B cell (primary cell): ENCODE measurements around the gene HBZ. TPM values are rescaled to one million over a fixed set of nuclear protein-coding genes. Genes with fewer than 3 reads are reported as not detected.

Experiments used
- ATAC-seq: fragments of 200-7000 bp; cut with Tn5 transposase; one replicate; pipeline ENCODE4 v1.10.0; 2021; ENCODE audit warnings: low read depth, mild to moderate bottlenecking, moderate number of reproducible peaks, moderate library complexity
- CTCF ChIA-PET: fragments of 350-600 bp; sonication (Branson Sonifier 250); formaldehyde crosslinking; loops from one replicate; lab custom pipeline; 2021; ENCODE audit warnings: antibody characterized with exemption, inconsistent platforms; lab: Charles Lee
- POLR2A ChIA-PET: fragments of 350-600 bp; sonication (Branson Sonifier 250); formaldehyde crosslinking; loops from one replicate; lab custom pipeline; 2021; ENCODE audit warnings: antibody characterized with exemption; lab: Charles Lee
- DNase-seq: peaks from one replicate; pipeline ENCODE4 v3.0.0; 2013
- H2AFZ ChIP-seq: 2 replicates; pipeline ENCODE4 v1.6.1; 2012; ENCODE audit warnings: mild to moderate bottlenecking, low read depth, low read length; ENCODE audit not compliant: insufficient read depth, poor library complexity, severe bottlenecking
- H3K27ac ChIP-seq, 2 donors: 1 replicate in 1 of 2; 2 replicates in 1 of 2; pipeline ENCODE4 v1.5.1; 2012 to 2013; ENCODE audit warnings: low read length in 2 of 2, mild to moderate bottlenecking in 2 of 2, moderate library complexity in 1 of 2
- H3K27me3 ChIP-seq, 4 experiments: fragments of 200-600 bp in 1 of 4; sonication (generic) in 1 of 4; replicated peaks in 1 of 4; 1 replicate in 2 of 4; 2 replicates in 2 of 4; pipeline versions ENCODE4 v1.6.1 to v1.7.0; 2013 to 2016; ENCODE audit warnings: low read length in 3 of 4, mild to moderate bottlenecking in 2 of 4, mixed read lengths in 1 of 4, moderate library complexity in 1 of 4; ENCODE audit not compliant: insufficient read depth in 4 of 4, control insufficient read depth in 3 of 4; ENCODE audit errors: control extremely low read depth in 1 of 4
- H3K36me3 ChIP-seq, 2 experiments: replicated peaks in 1 of 2; 1 replicate in 1 of 2; 2 replicates in 1 of 2; pipeline versions ENCODE4 v1.6.1 to v1.7.1; 2013; ENCODE audit warnings: low read length in 1 of 2; ENCODE audit not compliant: insufficient read depth in 2 of 2, control insufficient read depth in 1 of 2; ENCODE audit errors: control extremely low read depth in 1 of 2, extremely low read depth in 1 of 2
- H3K4me1 ChIP-seq, 2 donors: fragments of 200-600 bp in 1 of 2; sonication (generic) in 1 of 2; 1 replicate in 1 of 2; 2 replicates in 1 of 2; pipeline versions ENCODE4 v1.5.1 to v1.6.1; 2013 to 2017; ENCODE audit warnings: low read length in 2 of 2; ENCODE audit not compliant: control insufficient read depth in 2 of 2, insufficient read depth in 2 of 2
- H3K4me2 ChIP-seq: replicated peaks from 2 replicates; pipeline ENCODE3; 2012; ENCODE audit warnings: mild to moderate bottlenecking, low read depth, low read length; ENCODE audit not compliant: poor library complexity, severe bottlenecking
- H3K4me3 ChIP-seq, 5 experiments: fragments of 200-600 bp in 1 of 5; sonication (generic) in 1 of 5; 1 replicate in 3 of 5; 2 replicates in 2 of 5; pipeline versions ENCODE4 v1.5.1 to v1.7.0; 2011 to 2016; ENCODE audit warnings: low read length in 4 of 5, mild to moderate bottlenecking in 4 of 5, low read depth in 2 of 5, control low read depth in 1 of 5, moderate library complexity in 1 of 5; ENCODE audit not compliant: insufficient read depth in 1 of 5; ENCODE audit errors: control extremely low read depth in 1 of 5, extremely low read depth in 1 of 5
- H3K79me2 ChIP-seq: fragments of 200-600 bp; sonication (generic); one replicate; pipeline ENCODE4 v1.6.0; 2016; ENCODE audit warnings: low read length; ENCODE audit not compliant: control insufficient read depth, insufficient read depth
- H3K9ac ChIP-seq: fragments of 200-600 bp; sonication (generic); 2 replicates; pipeline ENCODE4 v1.6.1; 2017; ENCODE audit warnings: mild to moderate bottlenecking, low read length, moderate library complexity
- H3K9me3 ChIP-seq, 3 donors: one replicate each; pipeline versions ENCODE4 v1.6.1 to v1.7.1; 2013; ENCODE audit warnings: low read length in 2 of 3; ENCODE audit not compliant: control insufficient read depth in 2 of 3, insufficient read depth in 1 of 3; ENCODE audit errors: control extremely low read depth in 1 of 3
- H4K20me1 ChIP-seq: 2 replicates; pipeline ENCODE4 v1.6.0; 2012; ENCODE audit warnings: mild to moderate bottlenecking, low read length; ENCODE audit not compliant: insufficient read depth, control insufficient read depth, poor library complexity, severe bottlenecking
- H3K27ac Mint-ChIP-seq: one replicate; pipeline ENCODE4 v1.8.0; 2021; ENCODE audit warnings: mixed read lengths
- H3K27me3 Mint-ChIP-seq: one replicate; pipeline ENCODE4 v1.8.0; 2021; ENCODE audit warnings: mixed read lengths
- H3K4me1 Mint-ChIP-seq: one replicate; pipeline ENCODE4 v1.8.0; 2021; ENCODE audit warnings: mixed read lengths
- H3K4me3 Mint-ChIP-seq: one replicate; pipeline ENCODE4 v1.8.0; 2021; ENCODE audit warnings: mixed read lengths
- H3K9me3 Mint-ChIP-seq: one replicate; pipeline ENCODE4 v1.8.0; 2022; ENCODE audit warnings: mixed read lengths; ENCODE audit not compliant: insufficient read depth
- EZH2 ChIP-seq: IDR thresholded peaks from 2 replicates; pipeline ENCODE4 v1.6.1; 2012; ENCODE audit warnings: borderline replicate concordance, low read depth, mild to moderate bottlenecking, moderate library complexity, low read length; ENCODE audit not compliant: insufficient read depth, poor library complexity, severe bottlenecking
- WGBS: methylation state at CpG from one replicate; pipeline ENCODE4 v1.1.5; 2013; ENCODE audit warnings: missing lambda C conversion rate; ENCODE audit not compliant: insufficient coverage; 5-methylcytosine and 5-hydroxymethylcytosine counted together
- intact Hi-C: fragments of 100-400 bp; cut with micrococcal nuclease; formaldehyde crosslinking; loops from one replicate; pipeline ENCODE4 v1.10.0; 2022
- polyA plus RNA-seq: library from polyadenylated mRNA; depleted of rRNA; stranded (reverse); fragments of >200 nt; gene quantifications from 2 replicates; pipeline ENCODE4 v1.2.3, GENCODE V29; 2012
- total RNA-seq, 2 donors: library from RNA; stranded (reverse); fragments of 120-200 nt in 1 of 2; gene quantifications; 1 replicate in 1 of 2; 2 replicates in 1 of 2; pipeline versions ENCODE4 v1.2.3 to v1.2.4, GENCODE V29; 2013 to 2022
- TF ChIP-seq, protein P1 (sequence below): fragments of 200-600 bp; IDR thresholded peaks from one replicate; pipeline ENCODE4 v1.8.0; 2022; ENCODE audit warnings: antibody characterized with exemption, mild to moderate bottlenecking

HBZ gene
- total and polyA plus RNA-seq, 2 donors (not counting 1 experiment from before 2014, with no cell fraction given) = not detected

- ChIA-PET CTCF (interaction anchor here (0.6 kb wide), 1 partner anchor 33 kb away, joined by 4 read pairs; no protein-coding TSS in a partner anchor), POLR2A (no interaction called here)
- TF ChIP-seq, protein P1, sequence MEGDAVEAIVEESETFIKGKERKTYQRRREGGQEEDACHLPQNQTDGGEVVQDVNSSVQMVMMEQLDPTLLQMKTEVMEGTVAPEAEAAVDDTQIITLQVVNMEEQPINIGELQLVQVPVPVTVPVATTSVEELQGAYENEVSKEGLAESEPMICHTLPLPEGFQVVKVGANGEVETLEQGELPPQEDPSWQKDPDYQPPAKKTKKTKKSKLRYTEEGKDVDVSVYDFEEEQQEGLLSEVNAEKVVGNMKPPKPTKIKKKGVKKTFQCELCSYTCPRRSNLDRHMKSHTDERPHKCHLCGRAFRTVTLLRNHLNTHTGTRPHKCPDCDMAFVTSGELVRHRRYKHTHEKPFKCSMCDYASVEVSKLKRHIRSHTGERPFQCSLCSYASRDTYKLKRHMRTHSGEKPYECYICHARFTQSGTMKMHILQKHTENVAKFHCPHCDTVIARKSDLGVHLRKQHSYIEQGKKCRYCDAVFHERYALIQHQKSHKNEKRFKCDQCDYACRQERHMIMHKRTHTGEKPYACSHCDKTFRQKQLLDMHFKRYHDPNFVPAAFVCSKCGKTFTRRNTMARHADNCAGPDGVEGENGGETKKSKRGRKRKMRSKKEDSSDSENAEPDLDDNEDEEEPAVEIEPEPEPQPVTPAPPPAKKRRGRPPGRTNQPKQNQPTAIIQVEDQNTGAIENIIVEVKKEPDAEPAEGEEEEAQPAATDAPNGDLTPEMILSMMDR = no peak
- no peak for TF ChIP-seq EZH2
- intact Hi-C loops = no loop called here
- H3K4me3 Mint-ChIP-seq = peak overlapping the region; percentile 48
- H3K4me1 Mint-ChIP-seq = peaks cover 9% of the 10 kb centered on the region
- DNase-seq (no peak), ATAC-seq (no peak)
- WGBS = 86% methylated on average over 4 of the region's 10 CpGs
- H3K36me3 ChIP-seq = no peaks in the 10 kb centered on the region
- peaks cover 27% of the 10 kb centered on the region for H3K79me2 ChIP-seq
- H3K4me3 ChIP-seq = no peak overlapping the region
- peaks cover 0 to 7% (median 0%) of the 10 kb centered on the region in 4 experiments for H3K27me3 ChIP-seq
- no peaks in the 10 kb centered on the region for H4K20me1 ChIP-seq
- peaks cover 0 to 10% of the 10 kb centered on the region in 2 donors for H3K4me1 ChIP-seq
- peaks cover 15% of the 10 kb centered on the region for H3K27me3 Mint-ChIP-seq
- peak overlapping the region; percentile 42 for H3K27ac Mint-ChIP-seq
- no peaks in the 10 kb centered on the region for H3K9me3 Mint-ChIP-seq
- no peak overlapping the region for H3K27ac ChIP-seq
- peaks cover 0 to 7% (median 0%) of the 10 kb centered on the region in 3 donors for H3K9me3 ChIP-seq
- no peak overlapping the region for H3K9ac ChIP-seq
- H3K4me2 ChIP-seq = no peak overlapping the region
- H2AFZ ChIP-seq = no peak overlapping the region
Observed at GRCh38 chr16:140175-140857, 12.1 kb upstream of the HBZ start.

DNA sequence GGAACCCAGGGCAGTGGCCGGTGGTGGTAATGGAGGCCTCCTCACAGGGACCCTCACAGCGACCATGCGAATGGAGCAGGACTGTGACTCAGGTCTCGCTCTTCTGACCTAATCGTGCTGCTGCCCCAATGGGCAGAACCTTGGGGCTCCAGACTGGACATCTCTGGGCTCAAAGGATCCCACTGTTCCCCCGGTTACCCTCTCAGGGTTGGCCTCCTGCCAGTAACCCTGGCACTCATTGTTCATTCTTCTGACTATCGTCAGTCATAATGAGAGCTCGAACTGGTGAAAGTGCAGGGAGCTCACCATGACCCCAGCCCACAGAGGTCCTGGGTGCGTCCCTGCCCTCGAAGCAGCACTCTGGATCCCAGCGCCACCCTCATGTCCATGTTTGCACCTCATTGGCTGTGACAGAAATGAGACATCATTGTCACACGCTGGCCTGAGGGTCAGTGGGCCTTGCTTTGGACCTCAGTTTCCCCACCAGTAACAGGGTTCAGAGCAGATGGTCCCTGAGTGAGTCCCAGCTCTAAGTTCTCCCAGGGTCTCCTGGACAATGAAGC, 10.0 kb upstream of the HBZ start:
- H3K4me2 ChIP-seq = no peak overlapping the region
- no peak overlapping the region for H3K27ac Mint-ChIP-seq
- H4K20me1 ChIP-seq = no peaks in the 10 kb centered on the region
- H3K4me1 ChIP-seq = peaks cover 0 to 5% of the 10 kb centered on the region in 2 donors
- POLR2A ChIA-PET = no interaction called here
- peaks cover 0 to 7% (median 0%) of the 10 kb centered on the region in 3 donors for H3K9me3 ChIP-seq
- no peak overlapping the region for H2AFZ ChIP-seq
- H3K27me3 ChIP-seq = peaks cover 0 to 7% (median 0%) of the 10 kb centered on the region in 4 experiments
- H3K36me3 ChIP-seq = no peaks in the 10 kb centered on the region
- H3K4me3 ChIP-seq = no peak overlapping the region
- H3K9ac ChIP-seq = no peak overlapping the region
- WGBS = 90% methylated on average over 12 of the region's 12 CpGs
- CTCF ChIA-PET = no interaction called here
- ATAC-seq = no peak
- intact Hi-C loops = no loop called here
- H3K27ac ChIP-seq = no peak overlapping the region
- H3K4me3 Mint-ChIP-seq = no peak overlapping the region
- DNase-seq = no peak
- H3K79me2 ChIP-seq = peaks cover 7% of the 10 kb centered on the region
- H3K27me3 Mint-ChIP-seq = peaks cover 22% of the 10 kb centered on the region
- H3K4me1 Mint-ChIP-seq = peaks cover 6% of the 10 kb centered on the region
- TF ChIP-seq, protein P1 = no peak
- TF ChIP-seq EZH2 = no peak
- H3K9me3 Mint-ChIP-seq = no peaks in the 10 kb centered on the region
